Common myeloid progenitor, CD34-positive (primary cell): ENCODE results near the gene AP3D1.

Experiments used
- CTCF ChIA-PET: fragments of 350-600 bp; sonication (Branson Sonifier 250); formaldehyde crosslinking; loops from one replicate; lab custom pipeline; 2021; ENCODE audit warnings: antibody characterized with exemption; lab: Charles Lee
- POLR2A ChIA-PET: fragments of 350-600 bp; sonication (Branson Sonifier 250); formaldehyde crosslinking; loops from one replicate; lab custom pipeline; 2021; ENCODE audit warnings: antibody characterized with exemption; lab: Charles Lee
- DNase-seq, 3 donors: peaks; one replicate each; pipeline versions ENCODE4 v3.0.0 to v3.0.0-alpha.2; 2013
- H3K27ac ChIP-seq, 2 experiments: 1 replicate in 1 of 2; 2 replicates in 1 of 2; pipeline ENCODE4 v1.7.0; 2013; ENCODE audit warnings: inconsistent platforms in 2 of 2, low read length in 2 of 2, mild to moderate bottlenecking in 2 of 2, low read depth in 1 of 2, moderate library complexity in 1 of 2; ENCODE audit not compliant: severe bottlenecking in 2 of 2, insufficient read depth in 1 of 2, poor library complexity in 1 of 2
- H3K27me3 ChIP-seq, 5 experiments: replicated peaks in 2 of 5; 1 replicate in 3 of 5; 2 replicates in 2 of 5; pipeline versions ENCODE4 v1.6.1 to v1.7.0; 2013; ENCODE audit warnings: low read length in 4 of 5, mild to moderate bottlenecking in 2 of 5, moderate library complexity in 2 of 5, inconsistent platforms in 1 of 5; ENCODE audit not compliant: insufficient read depth in 5 of 5, control insufficient read depth in 4 of 5
- H3K36me3 ChIP-seq, 4 experiments: 1 replicate in 2 of 4; 2 replicates in 2 of 4; pipeline versions ENCODE4 v1.6.1 to v1.7.0; 2013; ENCODE audit warnings: low read length in 3 of 4, control low read depth in 1 of 4, mild to moderate bottlenecking in 1 of 4; ENCODE audit not compliant: control insufficient read depth in 4 of 4, insufficient read depth in 4 of 4
- H3K4me1 ChIP-seq, 4 experiments: 1 replicate in 3 of 4; 2 replicates in 1 of 4; pipeline versions ENCODE4 v1.6.1 to v1.7.1; 2013; ENCODE audit warnings: low read length in 3 of 4, mild to moderate bottlenecking in 3 of 4, control low read depth in 1 of 4, inconsistent platforms in 1 of 4, moderate library complexity in 1 of 4; ENCODE audit not compliant: control insufficient read depth in 4 of 4, insufficient read depth in 4 of 4; ENCODE audit errors: control extremely low read depth in 1 of 4
- H3K4me3 ChIP-seq, 7 experiments: 1 replicate in 4 of 7; 2 replicates in 3 of 7; pipeline versions ENCODE4 v1.5.1 to v1.7.0; 2013; ENCODE audit warnings: mild to moderate bottlenecking in 7 of 7, low read length in 6 of 7, moderate library complexity in 6 of 7, inconsistent platforms in 2 of 7, low read depth in 2 of 7, control low read depth in 1 of 7; ENCODE audit not compliant: insufficient read depth in 4 of 7, control insufficient read depth in 1 of 7; ENCODE audit errors: extremely low read depth in 1 of 7
- H3K9me3 ChIP-seq, 5 experiments: 1 replicate in 4 of 5; 2 replicates in 1 of 5; pipeline versions ENCODE4 v1.6.1 to v1.7.1; 2013; ENCODE audit warnings: low read length in 4 of 5, mild to moderate bottlenecking in 2 of 5, inconsistent platforms in 1 of 5, low read depth in 1 of 5, moderate library complexity in 1 of 5; ENCODE audit not compliant: control insufficient read depth in 4 of 5, insufficient read depth in 2 of 5; ENCODE audit errors: control extremely low read depth in 1 of 5
- WGBS: methylation state at CpG from one replicate; pipeline ENCODE4 v1.1.5; 2013; ENCODE audit not compliant: insufficient coverage; 5-methylcytosine and 5-hydroxymethylcytosine counted together

Gene AP3D1

DNA sequence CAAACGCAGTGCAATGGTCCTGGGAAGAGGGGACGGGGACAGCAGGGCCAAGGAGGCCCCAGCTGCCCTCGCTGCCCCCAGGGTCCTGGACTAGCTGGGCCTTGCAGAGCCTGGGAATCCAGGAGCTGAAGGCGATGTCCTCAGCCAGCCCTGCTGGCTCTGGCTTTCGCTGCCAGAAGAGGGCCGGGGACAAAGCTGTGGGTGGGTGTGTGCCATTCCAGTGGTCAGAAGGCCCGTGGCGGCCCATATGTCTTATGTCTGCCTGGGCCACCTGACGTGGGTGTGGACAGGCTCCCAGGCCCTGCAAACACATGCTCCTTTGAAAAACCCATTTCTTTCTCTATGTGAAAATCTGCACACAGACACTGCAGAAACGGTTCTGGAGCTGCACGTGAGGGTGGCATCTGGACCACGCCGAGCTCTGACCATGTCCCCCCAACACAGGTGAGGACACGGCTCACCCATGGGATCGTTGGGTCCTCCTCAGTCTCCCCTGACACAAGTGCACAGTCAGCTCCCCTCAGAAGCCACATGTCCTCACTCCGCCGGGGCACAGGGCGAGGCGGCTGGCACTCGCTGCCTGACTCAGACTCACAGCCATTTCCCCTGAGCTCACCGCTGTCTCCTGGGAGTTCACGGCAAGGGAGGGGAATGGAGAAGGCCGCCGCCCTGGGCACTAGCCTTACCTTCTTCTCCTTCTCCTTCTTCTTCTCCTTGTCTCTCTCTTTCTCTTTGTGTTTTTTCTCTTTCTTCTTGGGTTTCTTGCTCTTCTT, 37.7 kb downstream of the AP3D1 start:
- H3K9me3 ChIP-seq: no peaks in the 10 kb centered on the region
- peaks cover 9 to 99% (median 78%) of the 10 kb centered on the region in 4 experiments for H3K36me3 ChIP-seq
- DNase-seq: no peak
- no peaks in the 10 kb centered on the region for H3K4me1 ChIP-seq
- ChIA-PET POLR2A (no interaction called here), CTCF (no interaction called here)
- no peak overlapping the region for H3K4me3 ChIP-seq
- WGBS: 97% methylated on average over 19 of the region's 24 CpGs
- no peaks in the 10 kb centered on the region for H3K27me3 ChIP-seq
- H3K27ac ChIP-seq: no peak overlapping the region

DNA sequence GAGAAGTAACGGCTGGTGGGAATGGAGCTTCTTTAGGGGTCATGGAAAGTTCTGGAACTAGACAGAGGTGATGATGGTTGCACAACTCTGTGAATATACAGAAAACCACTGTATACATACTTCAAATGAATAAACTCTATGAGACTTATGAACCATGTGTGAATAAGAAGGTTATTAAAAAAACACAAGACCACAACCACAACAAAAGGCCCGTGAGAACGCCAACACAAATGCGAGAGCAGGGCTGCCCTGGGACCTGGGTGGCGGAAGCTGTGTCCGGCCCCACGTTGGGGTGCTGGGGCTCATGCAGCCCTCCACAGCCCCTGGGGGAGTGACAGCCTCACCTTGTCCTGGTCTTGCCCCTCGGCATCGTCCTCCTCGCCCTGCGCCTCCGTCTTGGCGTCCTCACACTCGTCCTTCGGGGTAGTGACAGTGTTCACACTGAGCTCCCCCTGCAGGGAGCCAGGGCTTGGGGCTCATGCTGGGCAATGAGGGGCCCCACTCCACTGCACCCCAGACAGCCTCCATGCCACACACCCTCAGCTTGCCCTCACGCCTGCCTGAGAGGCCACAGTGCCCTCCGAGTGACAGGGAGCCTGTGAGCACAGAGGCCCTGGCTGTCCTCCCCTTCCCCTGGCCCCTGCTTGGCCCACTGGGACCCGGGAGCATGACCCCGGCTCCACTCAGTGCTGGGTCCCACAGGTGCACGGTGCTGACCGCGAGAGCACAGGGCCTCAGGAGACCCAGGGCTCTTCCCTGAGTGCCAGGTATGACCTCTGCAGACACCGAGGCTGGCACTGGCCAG, 38.6 kb downstream of the AP3D1 start:
- WGBS: 93% methylated on average over 17 of the region's 23 CpGs
- Histone ChIP-seq H3K27ac (no peak overlapping the region), H3K4me1 (no peaks in the 10 kb centered on the region), H3K27me3 (no peaks in the 10 kb centered on the region), H3K4me3 (no peak overlapping the region), H3K9me3 (no peaks in the 10 kb centered on the region), H3K36me3 (peaks cover 9 to 99% (median 77%) of the 10 kb centered on the region in 4 experiments)
- CTCF ChIA-PET: interaction anchor here (0.5 kb wide), 1 partner anchor 93 kb away, joined by 3 read pairs; no protein-coding TSS in a partner anchor
- DNase-seq: no peak
- POLR2A ChIA-PET: no interaction called here

DNA sequence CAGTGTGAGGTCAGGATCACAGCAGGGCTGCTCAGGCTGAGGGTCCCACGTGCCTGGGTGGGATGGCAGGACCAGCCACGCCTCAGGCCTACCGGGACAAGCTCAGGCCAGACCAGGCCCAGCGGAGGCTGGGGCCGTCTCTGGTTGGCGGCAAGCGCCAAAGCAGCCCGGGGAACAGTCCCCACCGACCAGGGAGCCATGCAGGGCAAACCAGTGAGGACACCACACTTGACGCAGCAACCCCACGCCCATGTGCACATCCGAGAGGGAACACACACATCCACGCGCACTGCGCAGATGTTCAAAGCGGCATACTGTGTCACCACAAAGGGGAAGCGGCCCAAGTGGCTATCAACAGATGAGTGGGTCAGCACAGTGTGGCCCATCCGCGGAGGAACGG, 39.5 kb downstream of the AP3D1 start:
- WGBS: 99% methylated on average over 20 of the region's 20 CpGs
- no peaks in the 10 kb centered on the region for H3K9me3 ChIP-seq
- no peak overlapping the region for H3K27ac ChIP-seq
- no peaks in the 10 kb centered on the region for H3K4me1 ChIP-seq
- H3K36me3 ChIP-seq: peaks cover 9 to 96% (median 72%) of the 10 kb centered on the region in 4 experiments
- ChIA-PET CTCF (no interaction called here), POLR2A (interaction anchor here (0.9 kb wide), 1 partner anchor 70 kb away, joined by 3 read pairs; no protein-coding TSS in a partner anchor)
- H3K4me3 ChIP-seq: no peak overlapping the region
- no peaks in the 10 kb centered on the region for H3K27me3 ChIP-seq
- no peak for DNase-seq

DNA sequence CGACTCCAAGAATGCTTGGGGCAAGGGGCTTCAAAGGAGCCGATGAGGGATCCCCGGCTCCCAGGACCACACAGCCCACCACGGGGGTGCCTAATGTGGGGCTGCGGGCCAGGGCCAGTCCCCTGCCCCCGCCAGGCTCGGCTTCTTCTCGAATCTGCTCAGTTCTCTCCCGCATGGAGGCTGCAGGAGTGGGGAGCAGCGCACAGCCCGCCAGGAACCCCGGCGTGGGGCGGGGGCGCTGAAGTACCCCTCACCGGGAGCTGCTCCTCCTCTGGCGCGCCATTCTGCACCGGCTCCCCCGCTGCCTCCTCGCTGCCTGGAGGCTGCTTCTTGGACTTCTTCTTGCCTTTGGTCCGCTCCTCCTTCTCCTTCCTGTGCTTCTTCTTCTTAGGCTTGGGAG, 39.9 kb downstream of the AP3D1 start:
- no peaks in the 10 kb centered on the region for H3K27me3 ChIP-seq
- peaks cover 12 to 96% (median 73%) of the 10 kb centered on the region in 4 experiments for H3K36me3 ChIP-seq
- no peak overlapping the region for H3K4me3 ChIP-seq
- WGBS: 96% methylated on average over 22 of the region's 22 CpGs
- CTCF ChIA-PET: no interaction called here
- no peaks in the 10 kb centered on the region for H3K4me1 ChIP-seq
- POLR2A ChIA-PET: interaction anchor here (0.9 kb wide), 1 partner anchor 69 kb away, joined by 3 read pairs; no protein-coding TSS in a partner anchor
- no peaks in the 10 kb centered on the region for H3K9me3 ChIP-seq
- H3K27ac ChIP-seq: no peak overlapping the region
- no peak for DNase-seq

- H3K27me3 ChIP-seq: no peaks in the 10 kb centered on the region
- 97% methylated on average over 10 of the region's 13 CpGs for WGBS
- no peak for DNase-seq
- CTCF ChIA-PET: no interaction called here
- POLR2A ChIA-PET: no interaction called here
- H3K36me3 ChIP-seq: peaks cover 14 to 96% (median 72%) of the 10 kb centered on the region in 4 experiments
- H3K4me1 ChIP-seq: no peaks in the 10 kb centered on the region
- peaks cover 0 to 5% (median 0%) of the 10 kb centered on the region in 5 experiments for H3K9me3 ChIP-seq
- no peak overlapping the region for H3K27ac ChIP-seq
- H3K4me3 ChIP-seq: no peak overlapping the region
Measured at GRCh38 chr19:2110822-2111221, 40.5 kb downstream of the AP3D1 start.

- Histone ChIP-seq H3K27ac (no peak overlapping the region), H3K9me3 (peaks cover 0 to 9% (median 3%) of the 10 kb centered on the region in 5 experiments), H3K4me3 (no peak overlapping the region), H3K27me3 (no peaks in the 10 kb centered on the region), H3K4me1 (no peaks in the 10 kb centered on the region), H3K36me3 (peaks cover 15 to 96% (median 66%) of the 10 kb centered on the region in 4 experiments)
- ChIA-PET POLR2A (no interaction called here), CTCF (no interaction called here)
- 95% methylated on average over 28 of the region's 31 CpGs for WGBS
- no peak for DNase-seq
Measured at GRCh38 chr19:2109046-2109864, 42.1 kb downstream of the AP3D1 start.
